ENCODE results near the gene STX10.

Gene STX10

GRCh38 chr19:13099073-13099999 lies 50.8 kb downstream of the STX10 start:
- peak; percentile 72 to 78 for DNase-seq

- DNase-seq = no peak
These were observed 51.7 kb downstream of the STX10 start for GRCh38 chr19:13098277-13099072.

GRCh38 chr19:13097463-13098258 lies 52.5 kb downstream of the STX10 start:
- DNase-seq = no peak

- no peak for DNase-seq
These were observed 53.1 kb downstream of the STX10 start for GRCh38 chr19:13097033-13097462.

- peak in 1 of 2 donors; percentile 29 for DNase-seq
These were observed 53.9 kb downstream of the STX10 start for GRCh38 chr19:13095934-13096927.

- no peak for DNase-seq
These were observed 54.8 kb downstream of the STX10 start for GRCh38 chr19:13095393-13095784.

- no peak for DNase-seq
These were observed 55.3 kb downstream of the STX10 start for GRCh38 chr19:13094771-13095392.

GRCh38 chr19:13094106-13094504 lies 56.1 kb downstream of the STX10 start:
- DNase-seq = no peak
